Raji (cell line): Measurements from ENCODE around the gene ADGRG2.

Experiments used
- POLR2A ChIP-seq: IDR thresholded peaks from 2 replicates; pipeline ENCODE4 v1.6.1; 2011; ENCODE audit warnings: low read depth, low read length, control low read depth; ENCODE audit not compliant: insufficient read depth

Gene ADGRG2

DNA sequence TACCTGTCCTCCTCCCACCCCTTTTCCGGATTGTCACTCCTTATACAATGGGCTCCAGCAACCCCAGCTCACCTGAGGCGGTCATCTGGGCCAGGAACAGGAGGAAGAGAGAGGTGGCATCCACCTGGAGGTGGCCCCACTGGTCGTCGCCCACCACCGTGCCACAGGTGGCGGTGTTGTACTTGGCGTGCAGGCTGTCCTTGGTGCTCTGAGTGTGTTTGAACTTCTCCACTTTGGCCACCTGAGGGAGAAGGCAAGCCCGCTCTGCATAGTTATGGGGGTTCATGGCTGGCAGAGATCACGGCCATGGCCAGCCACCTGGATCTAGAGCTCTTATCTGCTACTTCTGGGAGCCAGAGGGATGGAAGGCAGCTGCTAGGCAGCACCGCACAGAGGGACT is 171.2 kb downstream of the ADGRG2 start:
- TF ChIP-seq POLR2A, result no peak

DNA sequence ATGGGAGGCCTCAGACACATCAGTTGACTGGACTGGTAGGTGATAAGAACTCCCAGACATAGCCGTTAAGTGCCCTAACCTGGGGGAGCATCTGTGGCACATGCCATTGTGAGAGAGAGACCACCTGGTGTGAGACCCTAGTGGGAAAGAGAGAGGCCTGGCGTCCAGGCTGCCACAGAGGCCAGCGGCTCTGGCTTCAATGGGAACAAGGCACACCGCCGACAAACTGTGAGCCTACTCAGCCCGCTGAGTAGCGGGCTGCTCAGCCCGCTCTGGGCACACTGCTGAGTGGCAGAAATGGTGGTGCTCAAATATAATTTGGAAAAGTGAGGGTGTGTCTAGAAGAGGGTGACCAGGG is 172.3 kb downstream of the ADGRG2 start:
- TF ChIP-seq POLR2A, result no peak

DNA sequence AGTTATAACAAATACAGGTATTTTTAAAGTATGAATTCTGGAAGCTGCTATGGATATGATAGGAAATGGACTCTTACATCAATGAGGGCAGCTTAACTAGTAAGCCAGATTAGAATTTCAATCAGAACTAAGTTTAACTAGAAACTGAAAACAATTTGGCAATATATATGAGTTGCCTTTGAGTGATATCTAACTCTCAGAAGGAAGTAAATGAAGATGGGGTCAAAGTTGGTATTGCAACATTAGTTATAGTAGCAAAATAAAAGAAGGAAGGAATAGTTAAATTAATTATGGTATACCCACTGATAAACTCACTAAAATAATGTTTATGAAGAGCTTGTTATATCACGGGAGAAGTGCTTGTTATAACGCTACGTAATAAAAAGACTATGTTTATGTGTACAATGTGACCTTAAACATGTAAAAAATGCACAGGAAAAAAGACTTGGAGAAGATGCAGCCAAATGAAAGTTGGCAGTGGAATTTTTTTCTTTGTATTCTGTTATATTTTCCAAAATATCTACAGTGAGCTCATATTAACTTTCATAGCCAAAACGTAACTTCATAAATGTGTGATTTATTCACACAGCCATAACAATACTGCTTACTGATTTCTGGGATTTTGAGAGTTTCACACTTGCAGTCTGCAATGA is 172.9 kb downstream of the ADGRG2 start:
- no peak for TF ChIP-seq POLR2A

DNA sequence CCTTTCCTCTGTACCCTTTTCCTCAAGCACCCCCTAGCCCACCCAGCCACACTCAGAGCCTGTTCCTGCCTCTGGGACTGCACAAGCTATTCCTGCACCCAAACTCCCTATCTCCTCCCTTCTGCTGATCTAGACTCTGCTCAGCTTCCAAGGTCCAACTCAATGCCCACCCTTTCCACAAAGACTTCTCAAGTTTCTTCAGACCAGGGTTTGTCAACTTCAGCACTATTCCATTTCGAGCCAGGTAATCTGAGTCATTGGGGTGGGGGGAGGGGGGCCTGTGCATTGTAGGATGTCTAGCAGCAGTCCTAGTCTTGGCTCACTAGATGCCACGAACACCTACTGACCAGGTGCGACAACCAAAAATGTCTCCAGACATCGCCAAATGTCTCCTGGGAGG is 175.7 kb downstream of the ADGRG2 start:
- TF ChIP-seq POLR2A, result no peak

DNA sequence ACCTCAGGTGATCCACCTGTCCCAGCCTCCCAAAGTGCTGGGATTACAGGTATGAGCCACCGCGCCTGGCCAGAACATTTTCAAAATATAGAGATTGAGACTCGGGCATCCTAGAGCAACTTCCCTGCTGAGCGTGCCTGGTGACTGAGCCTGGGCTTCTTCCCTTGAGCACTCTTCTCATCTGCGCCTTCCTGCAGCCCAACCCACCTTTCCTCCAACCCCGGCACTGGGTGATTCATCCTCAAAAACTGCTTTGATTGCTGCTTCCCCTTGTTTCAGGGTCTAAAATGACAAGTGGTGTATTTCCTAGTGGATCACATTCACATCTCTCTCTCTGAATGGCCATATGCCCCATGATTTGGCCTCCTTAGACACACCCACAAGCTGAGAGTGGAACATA is 176.1 kb downstream of the ADGRG2 start:
- no peak for TF ChIP-seq POLR2A

DNA sequence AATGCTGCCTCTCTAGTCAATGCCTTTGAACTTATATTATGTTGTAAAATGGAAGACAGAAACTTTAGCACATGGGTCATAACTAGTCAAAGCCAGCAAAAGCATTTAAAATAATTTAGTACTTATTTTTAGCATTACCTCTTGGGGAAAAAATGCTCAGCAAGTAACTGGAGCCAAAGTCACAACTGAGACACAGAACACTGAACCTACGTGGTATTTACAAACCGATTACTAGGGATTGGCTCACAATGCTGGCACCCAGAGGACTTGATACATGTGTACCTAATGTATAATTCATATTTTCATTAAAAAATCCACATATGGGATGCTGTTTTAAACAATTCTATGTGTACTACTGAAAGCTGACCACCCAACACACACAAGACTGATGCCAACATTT is 176.8 kb downstream of the ADGRG2 start:
- TF ChIP-seq POLR2A, result no peak

DNA sequence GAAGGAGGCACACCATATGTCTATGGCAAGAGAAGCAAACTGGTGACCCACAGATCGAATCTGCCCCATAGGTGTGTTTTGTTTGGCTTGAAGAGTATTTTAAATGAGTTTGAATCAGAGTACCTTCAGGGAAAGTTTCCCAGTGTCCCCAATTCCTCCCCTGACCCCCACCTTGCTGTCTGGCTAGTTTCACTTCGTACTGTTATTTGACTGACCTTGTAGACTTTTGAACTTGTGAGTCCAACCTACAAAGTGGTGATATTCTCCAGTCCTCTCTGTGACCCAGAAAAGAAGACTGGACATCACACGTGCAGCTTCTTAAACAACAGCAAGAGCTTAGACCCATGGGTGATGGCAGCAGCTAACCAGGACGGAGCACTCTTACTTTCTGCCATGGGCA is 177.8 kb downstream of the ADGRG2 start:
- no peak for TF ChIP-seq POLR2A

DNA sequence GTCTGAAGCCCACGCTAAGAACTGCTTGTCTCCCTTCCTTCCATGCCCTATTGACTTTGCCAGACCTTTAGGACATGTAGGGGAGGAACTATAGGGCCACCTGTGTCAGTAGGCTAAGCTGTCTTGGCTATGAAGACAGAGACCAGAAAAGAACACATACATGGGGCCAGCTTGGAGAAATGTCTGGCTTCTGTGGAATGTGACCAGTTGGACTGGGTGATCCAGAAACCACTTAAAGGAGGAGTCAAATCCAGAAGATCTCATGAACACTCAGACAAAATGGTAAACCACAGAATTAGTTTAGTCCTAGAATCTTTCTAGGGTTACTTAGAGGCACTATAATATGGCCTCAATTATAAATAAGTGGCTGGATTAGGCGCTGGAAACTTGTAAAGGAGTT is 180.4 kb downstream of the ADGRG2 start:
- no peak for TF ChIP-seq POLR2A
